ENCODE data around the gene ITGA2B. TPM values are rescaled to one million over a fixed set of nuclear protein-coding genes. Genes with fewer than 3 reads are reported as not detected.

ITGA2B gene
- total and polyA plus RNA-seq, 2 of the 13 experiments (the other 11 are each of a cell fraction or from before 2014, with no cell fraction given) = 0.38 to 1.1 TPM

DNA sequence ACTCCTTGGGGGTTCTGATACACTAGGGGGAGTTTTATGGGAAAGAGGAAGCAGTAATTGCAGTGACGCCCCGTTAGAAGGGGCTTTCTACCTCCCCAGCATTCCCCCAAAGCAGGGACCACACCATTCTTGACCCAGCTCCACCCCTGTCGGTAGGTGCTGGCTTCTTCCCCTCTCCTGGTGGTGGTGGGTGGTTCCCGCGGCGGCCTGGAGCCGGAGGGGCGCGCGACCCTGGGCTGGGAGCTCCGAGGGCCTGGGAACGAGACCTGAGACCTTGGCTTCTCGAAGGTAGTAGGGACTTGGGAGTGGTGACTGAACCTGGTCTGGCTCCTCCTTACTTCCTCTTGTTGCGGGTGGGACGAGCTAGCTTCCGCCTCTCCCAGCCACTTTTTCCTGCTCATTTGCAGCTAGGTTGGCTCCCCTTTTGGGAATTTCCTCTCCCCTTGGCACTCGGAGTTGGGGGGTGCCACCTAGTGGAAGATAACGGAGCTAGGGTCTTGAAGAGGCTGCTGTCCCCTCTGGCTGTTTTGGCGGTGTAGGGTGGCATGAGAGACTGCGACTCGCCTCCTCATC, 43.9 kb downstream of the ITGA2B start (continued):
- TF ChIP-seq ZBTB44 (CRISPR knock-in tag; IDR thresholded peaks at IDR 0.05) (no peak), ZNF775 (CRISPR knock-in tag; IDR thresholded peaks at IDR 0.05; ENCODE audit: borderline replicate concordance) (no peak), HNF4G (IDR thresholded peaks at IDR 0.05; ENCODE audit: borderline replicate concordance, low read depth, low read length) (no peak), HNF4G (CRISPR knock-in tag; IDR thresholded peaks at IDR 0.05; ENCODE audit: borderline replicate concordance, low read depth) (no peak), SIN3A (IDR thresholded peaks at IDR 0.05; ENCODE audit: borderline replicate concordance, low read depth, low read length) (no peak; the same call in 1 of the 2 replicates), GATAD2A (CRISPR knock-in tag; IDR thresholded peaks at IDR 0.05) (0 out of 2 replicates have a peak, but pooled peaks have one; percentile 20), ZNF615 (CRISPR knock-in tag; IDR thresholded peaks at IDR 0.05; ENCODE audit: borderline replicate concordance) (no peak), PLRG1 (conservative IDR thresholded peaks at IDR 0.05) (no peak), PHF21A (CRISPR knock-in tag; IDR thresholded peaks at IDR 0.05) (no peak; the same call in 1 of the 2 replicates), SP4 (CRISPR knock-in tag; IDR thresholded peaks at IDR 0.05) (peak; percentile 56; the same call in 1 of the 2 replicates), ATF4 (CRISPR knock-in tag; IDR thresholded peaks at IDR 0.05) (0 out of 4 replicates have a peak, but pooled peaks of 1 of the 2 experiments have one; percentile 8), ZNF570 (CRISPR knock-in tag; IDR thresholded peaks at IDR 0.05; ENCODE audit: borderline replicate concordance) (no peak), RFX1 (IDR thresholded peaks at IDR 0.05) (no peak), ZNF17 (CRISPR knock-in tag; IDR thresholded peaks at IDR 0.05) (no peak), MTA1 (CRISPR knock-in tag; IDR thresholded peaks at IDR 0.05; ENCODE audit: borderline replicate concordance) (no peak; the same call in 1 of the 2 replicates), TEAD3 (CRISPR knock-in tag; optimal IDR thresholded peaks at IDR 0.05; ENCODE audit: borderline replicate concordance) (no peak), DPF2 (CRISPR knock-in tag; IDR thresholded peaks at IDR 0.05; ENCODE audit: borderline replicate concordance, low read depth) (no peak), HOXA9 (CRISPR knock-in tag; IDR thresholded peaks at IDR 0.05; ENCODE audit: borderline replicate concordance) (no peak), ZNF768 (CRISPR knock-in tag; IDR thresholded peaks at IDR 0.05) (no peak), CEBPB (IDR thresholded peaks at IDR 0.05; ENCODE audit: borderline replicate concordance, low read depth, low read length) (no peak)
- TF ChIP-seq, protein P1, sequence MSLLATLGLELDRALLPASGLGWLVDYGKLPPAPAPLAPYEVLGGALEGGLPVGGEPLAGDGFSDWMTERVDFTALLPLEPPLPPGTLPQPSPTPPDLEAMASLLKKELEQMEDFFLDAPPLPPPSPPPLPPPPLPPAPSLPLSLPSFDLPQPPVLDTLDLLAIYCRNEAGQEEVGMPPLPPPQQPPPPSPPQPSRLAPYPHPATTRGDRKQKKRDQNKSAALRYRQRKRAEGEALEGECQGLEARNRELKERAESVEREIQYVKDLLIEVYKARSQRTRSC (CRISPR knock-in tag; IDR thresholded peaks at IDR 0.05; ENCODE audit: low read depth) = no peak
- TF ChIP-seq, protein P2, sequence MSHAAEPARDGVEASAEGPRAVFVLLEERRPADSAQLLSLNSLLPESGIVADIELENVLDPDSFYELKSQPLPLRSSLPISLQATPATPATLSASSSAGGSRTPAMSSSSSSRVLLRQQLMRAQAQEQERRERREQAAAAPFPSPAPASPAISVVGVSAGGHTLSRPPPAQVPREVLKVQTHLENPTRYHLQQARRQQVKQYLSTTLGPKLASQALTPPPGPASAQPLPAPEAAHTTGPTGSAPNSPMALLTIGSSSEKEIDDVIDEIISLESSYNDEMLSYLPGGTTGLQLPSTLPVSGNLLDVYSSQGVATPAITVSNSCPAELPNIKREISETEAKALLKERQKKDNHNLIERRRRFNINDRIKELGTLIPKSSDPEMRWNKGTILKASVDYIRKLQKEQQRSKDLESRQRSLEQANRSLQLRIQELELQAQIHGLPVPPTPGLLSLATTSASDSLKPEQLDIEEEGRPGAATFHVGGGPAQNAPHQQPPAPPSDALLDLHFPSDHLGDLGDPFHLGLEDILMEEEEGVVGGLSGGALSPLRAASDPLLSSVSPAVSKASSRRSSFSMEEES (CRISPR knock-in tag; IDR thresholded peaks at IDR 0.05) = no peak
- TF ChIP-seq, protein P3, sequence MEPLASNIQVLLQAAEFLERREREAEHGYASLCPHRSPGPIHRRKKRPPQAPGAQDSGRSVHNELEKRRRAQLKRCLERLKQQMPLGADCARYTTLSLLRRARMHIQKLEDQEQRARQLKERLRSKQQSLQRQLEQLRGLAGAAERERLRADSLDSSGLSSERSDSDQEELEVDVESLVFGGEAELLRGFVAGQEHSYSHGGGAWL (CRISPR knock-in tag; IDR thresholded peaks at IDR 0.05) = no peak
- TF ChIP-seq, protein P4, sequence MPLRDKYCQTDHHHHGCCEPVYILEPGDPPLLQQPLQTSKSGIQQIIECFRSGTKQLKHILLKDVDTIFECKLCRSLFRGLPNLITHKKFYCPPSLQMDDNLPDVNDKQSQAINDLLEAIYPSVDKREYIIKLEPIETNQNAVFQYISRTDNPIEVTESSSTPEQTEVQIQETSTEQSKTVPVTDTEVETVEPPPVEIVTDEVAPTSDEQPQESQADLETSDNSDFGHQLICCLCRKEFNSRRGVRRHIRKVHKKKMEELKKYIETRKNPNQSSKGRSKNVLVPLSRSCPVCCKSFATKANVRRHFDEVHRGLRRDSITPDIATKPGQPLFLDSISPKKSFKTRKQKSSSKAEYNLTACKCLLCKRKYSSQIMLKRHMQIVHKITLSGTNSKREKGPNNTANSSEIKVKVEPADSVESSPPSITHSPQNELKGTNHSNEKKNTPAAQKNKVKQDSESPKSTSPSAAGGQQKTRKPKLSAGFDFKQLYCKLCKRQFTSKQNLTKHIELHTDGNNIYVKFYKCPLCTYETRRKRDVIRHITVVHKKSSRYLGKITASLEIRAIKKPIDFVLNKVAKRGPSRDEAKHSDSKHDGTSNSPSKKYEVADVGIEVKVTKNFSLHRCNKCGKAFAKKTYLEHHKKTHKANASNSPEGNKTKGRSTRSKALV (CRISPR knock-in tag; IDR thresholded peaks at IDR 0.05) = peak; percentile 53; the same call in 1 of the 2 replicates
